Measurements from ENCODE around the gene ARHGAP26. TPM values are rescaled to one million over a fixed set of nuclear protein-coding genes. Genes with fewer than 3 reads are reported as not detected.

The ARHGAP26 gene
- total and polyA plus RNA-seq, 7 donors: 2.5 to 28.7 (median 12.0) TPM

- no peak overlapping the region for H3K27ac ChIP-seq
- H3K9me3 ChIP-seq: no peaks in the 10 kb centered on the region
- ATAC-seq (no peak), DNase-seq (no peak)
- TF ChIP-seq, protein P1, sequence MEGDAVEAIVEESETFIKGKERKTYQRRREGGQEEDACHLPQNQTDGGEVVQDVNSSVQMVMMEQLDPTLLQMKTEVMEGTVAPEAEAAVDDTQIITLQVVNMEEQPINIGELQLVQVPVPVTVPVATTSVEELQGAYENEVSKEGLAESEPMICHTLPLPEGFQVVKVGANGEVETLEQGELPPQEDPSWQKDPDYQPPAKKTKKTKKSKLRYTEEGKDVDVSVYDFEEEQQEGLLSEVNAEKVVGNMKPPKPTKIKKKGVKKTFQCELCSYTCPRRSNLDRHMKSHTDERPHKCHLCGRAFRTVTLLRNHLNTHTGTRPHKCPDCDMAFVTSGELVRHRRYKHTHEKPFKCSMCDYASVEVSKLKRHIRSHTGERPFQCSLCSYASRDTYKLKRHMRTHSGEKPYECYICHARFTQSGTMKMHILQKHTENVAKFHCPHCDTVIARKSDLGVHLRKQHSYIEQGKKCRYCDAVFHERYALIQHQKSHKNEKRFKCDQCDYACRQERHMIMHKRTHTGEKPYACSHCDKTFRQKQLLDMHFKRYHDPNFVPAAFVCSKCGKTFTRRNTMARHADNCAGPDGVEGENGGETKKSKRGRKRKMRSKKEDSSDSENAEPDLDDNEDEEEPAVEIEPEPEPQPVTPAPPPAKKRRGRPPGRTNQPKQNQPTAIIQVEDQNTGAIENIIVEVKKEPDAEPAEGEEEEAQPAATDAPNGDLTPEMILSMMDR (IDR thresholded peaks at IDR 0.05): no peak
- no peaks in the 10 kb centered on the region for H3K27me3 ChIP-seq (ENCODE audit: insufficient read depth in 3 of 3, low read length in 2 of 3)
- no peaks in the 10 kb centered on the region for H3K36me3 ChIP-seq (ENCODE audit: insufficient read depth in 1 of 2, low read depth in 1 of 2)
- 88 to 91% (median 91%) methylated on average over 4 of the region's 4 CpGs for WGBS, 3 donors
- intact Hi-C loops (cut with DNase I): loop anchor here in 1 of 2 donors (10.0 kb wide), 1 partner anchor 661 kb away; no protein-coding TSS in a partner anchor
- H3K4me1 ChIP-seq: peaks cover 11% of the 10 kb centered on the region
- no peak overlapping the region for H3K4me3 ChIP-seq
Measured at GRCh38 chr5:143013176-143013891, 243.2 kb downstream of the ARHGAP26 start.

DNA sequence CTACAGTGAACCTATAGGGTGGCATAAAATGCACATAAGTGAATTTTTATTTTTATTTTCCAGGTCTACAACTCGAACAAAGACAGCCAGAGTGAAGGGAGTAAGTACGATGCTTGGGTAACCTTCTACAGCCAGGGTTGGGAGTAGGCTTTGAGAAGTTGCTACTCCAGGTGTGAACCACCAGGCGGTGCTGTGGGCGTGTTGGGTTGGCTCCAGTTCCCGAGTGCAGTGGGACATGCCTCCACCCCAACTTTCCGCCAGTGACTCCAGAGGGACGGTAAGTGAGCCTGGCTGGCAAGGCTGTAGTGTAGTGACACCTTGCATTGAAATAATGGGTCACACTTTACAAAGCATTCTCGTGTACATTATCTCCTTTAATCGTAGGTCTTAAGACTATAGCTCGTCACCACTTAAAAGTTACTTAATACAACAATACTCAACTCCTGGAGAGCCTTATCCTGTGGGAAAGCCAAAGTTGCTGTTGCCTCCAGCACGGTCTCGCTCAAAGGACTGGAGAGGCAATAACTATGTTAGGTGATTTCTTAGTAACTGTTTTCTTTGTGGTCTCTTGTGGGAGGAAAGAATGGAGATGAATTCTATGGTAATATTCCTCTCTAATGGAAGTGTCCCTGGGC, 244.0 kb downstream of the ARHGAP26 start:
- DNase-seq (peak; percentile 25 to 58), ATAC-seq (peak; percentile 30 to 75 (median 68))
- Histone ChIP-seq H3K27me3 (ENCODE audit: insufficient read depth in 3 of 3, low read length in 2 of 3) (no peaks in the 10 kb centered on the region), H3K4me3 (no peak overlapping the region), H3K36me3 (ENCODE audit: insufficient read depth in 1 of 2, low read depth in 1 of 2) (no peaks in the 10 kb centered on the region), H3K27ac (no peak overlapping the region), H3K4me1 (peaks cover 7% of the 10 kb centered on the region), H3K9me3 (no peaks in the 10 kb centered on the region)
- intact Hi-C loops (cut with DNase I): loop anchor here in 1 of 2 donors (10.0 kb wide), 1 partner anchor 661 kb away; no protein-coding TSS in a partner anchor
- TF ChIP-seq, protein P1 (IDR thresholded peaks at IDR 0.05): peak; percentile 17
- WGBS, 3 donors: 74 to 79% (median 74%) methylated on average over 12 of the region's 12 CpGs

GRCh38 chr5:143016777-143017516, 246.8 kb downstream of the ARHGAP26 start:
- Histone ChIP-seq H3K4me1 (peaks cover 15% of the 10 kb centered on the region), H3K36me3 (ENCODE audit: insufficient read depth in 1 of 2, low read depth in 1 of 2) (no peaks in the 10 kb centered on the region), H3K27ac (peak overlapping the region; percentile 53), H3K27me3 (ENCODE audit: insufficient read depth in 3 of 3, low read length in 2 of 3) (no peaks in the 10 kb centered on the region), H3K9me3 (no peaks in the 10 kb centered on the region), H3K4me3 (no peak overlapping the region)
- ATAC-seq (peak; percentile 44 to 75 (median 60)), DNase-seq (no peak)
- TF ChIP-seq, protein P1 (IDR thresholded peaks at IDR 0.05): peak; percentile 43
- 48 to 53% (median 52%) methylated on average over 5 of the region's 5 CpGs for WGBS, 3 donors
- intact Hi-C loops (cut with DNase I): loop anchor here in 1 of 2 donors (10.0 kb wide), 1 partner anchor 658 kb away; no protein-coding TSS in a partner anchor

GRCh38 chr5:143017541-143017940, 247.4 kb downstream of the ARHGAP26 start:
- no peaks in the 10 kb centered on the region for H3K9me3 ChIP-seq
- no peaks in the 10 kb centered on the region for H3K36me3 ChIP-seq (ENCODE audit: insufficient read depth in 1 of 2, low read depth in 1 of 2)
- no peak for DNase-seq
- peaks cover 21% of the 10 kb centered on the region for H3K4me1 ChIP-seq
- peak overlapping the region; percentile 53 for H3K27ac ChIP-seq
- no peak for ATAC-seq
- intact Hi-C loops (cut with DNase I): loop anchor here in 1 of 2 donors (10.0 kb wide), 1 partner anchor 657 kb away; no protein-coding TSS in a partner anchor
- TF ChIP-seq, protein P1 (IDR thresholded peaks at IDR 0.05): no peak
- WGBS, 3 donors: 83 to 100% (median 96%) methylated on average over 1 of the region's 1 CpG
- no peak overlapping the region for H3K4me3 ChIP-seq
- H3K27me3 ChIP-seq (ENCODE audit: insufficient read depth in 3 of 3, low read length in 2 of 3): no peaks in the 10 kb centered on the region
